Prostate gland (tissue), 2 donors: ENCODE results near the gene FARS2.

ENCODE experiments used
- CTCF ChIP-seq, 4 experiments: fragments of 200-600 bp in 2 of 4; fragments of 450-650 bp in 2 of 4; sonication (generic) in 2 of 4; IDR thresholded peaks; 1 replicate in 3 of 4; 2 replicates in 1 of 4; pipeline ENCODE4 v1.5.1; 2016 to 2019; ENCODE audit warnings: antibody characterized with exemption in 4 of 4, mild to moderate bottlenecking in 2 of 4, moderate library complexity in 2 of 4
- POLR2A ChIP-seq: fragments of 450-650 bp; IDR thresholded peaks from one replicate; pipeline ENCODE4 v1.6.1; 2016; ENCODE audit warnings: antibody characterized with exemption, mild to moderate bottlenecking
- POLR2AphosphoS5 ChIP-seq: sonication (generic); formaldehyde crosslinking; IDR thresholded peaks from one replicate; pipeline ENCODE4 v1.6.1; 2017; ENCODE audit warnings: antibody characterized with exemption

GRCh38 chr6:5337573-5337972, 76.3 kb downstream of the FARS2 start:
- no peak for TF ChIP-seq CTCF (IDR thresholded peaks at IDR 0.05)
- no peak for TF ChIP-seq POLR2A
- TF ChIP-seq POLR2AphosphoS5 = no peak
